HepG2 (cell line): ENCODE data around the gene COASY. TPM values are rescaled to one million over a fixed set of nuclear protein-coding genes. Genes with fewer than 3 reads are reported as not detected.

Experiments used
- ATF3 ChIP-seq: sonication (generic); formaldehyde crosslinking; IDR thresholded peaks from 2 replicates; pipeline ENCODE4 v1.4.0; 2020; ENCODE audit warnings: missing genetic modification reagents
- BRCA1 ChIP-seq: sonication (generic); formaldehyde crosslinking; IDR thresholded peaks from 2 replicates; pipeline ENCODE4 v1.4.0; 2020; ENCODE audit warnings: missing genetic modification reagents
- FLYWCH1 ChIP-seq: sonication (generic); formaldehyde crosslinking; IDR thresholded peaks from 2 replicates; pipeline ENCODE4 v1.8.1; 2023; ENCODE audit warnings: mild to moderate bottlenecking, missing genetic modification reagents
- GPN1 ChIP-seq: sonication (generic); formaldehyde crosslinking; IDR thresholded peaks from 2 replicates; pipeline ENCODE4 v1.5.1; 2020; ENCODE audit warnings: missing genetic modification reagents, borderline replicate concordance
- IRF9 ChIP-seq: sonication (generic); formaldehyde crosslinking; IDR thresholded peaks from 2 replicates; pipeline ENCODE4 v1.8.0; 2022; ENCODE audit warnings: missing genetic modification reagents, mild to moderate bottlenecking, borderline replicate concordance
- MLXIP ChIP-seq: sonication (generic); formaldehyde crosslinking; IDR thresholded peaks from 2 replicates; pipeline ENCODE4 v1.9.0; 2021; ENCODE audit warnings: missing genetic modification reagents, borderline replicate concordance
- NR2F2 ChIP-seq: IDR thresholded peaks from 2 replicates; pipeline ENCODE4 v1.6.1; 2012; ENCODE audit warnings: low read depth, inconsistent platforms, borderline replicate concordance
- POLR2AphosphoS5 ChIP-seq: IDR thresholded peaks from 2 replicates; pipeline ENCODE4 v1.6.1; 2012; ENCODE audit warnings: low read depth, low read length
- ZNF296 ChIP-seq: sonication (generic); formaldehyde crosslinking; conservative IDR thresholded peaks from 2 replicates; pipeline ENCODE4 v1.5.0; 2020; ENCODE audit warnings: mild to moderate bottlenecking, missing genetic modification reagents
- ZNF749 ChIP-seq: sonication (generic); formaldehyde crosslinking; IDR thresholded peaks from 2 replicates; pipeline ENCODE4 v1.8.0; 2022; ENCODE audit warnings: mild to moderate bottlenecking, missing genetic modification reagents, moderate library complexity, borderline replicate concordance
- ZNF879 ChIP-seq: sonication (generic); formaldehyde crosslinking; IDR thresholded peaks from 2 replicates; pipeline ENCODE4 v1.8.1; 2023; ENCODE audit warnings: missing genetic modification reagents
- polyA plus RNA-seq, 8 experiments: library from polyadenylated mRNA; depleted of rRNA in 3 of 8; stranded (reverse) in 7 of 8; unstranded in 1 of 8; fragments of >200 nt; fragmentation: Illumina TruSeq in 4 of 8; extraction: Trizol in 4 of 8; gene quantifications; 2 replicates each; pipeline versions ENCODE4 v1.2.1 to v1.2.3, GENCODE V29; 2011 to 2016; ENCODE audit warnings: low read depth in 4 of 8, missing spikeins in 1 of 8, mixed read lengths in 1 of 8; ENCODE audit not compliant: insufficient read depth in 1 of 8
- total RNA-seq, 5 experiments: library from RNA; depleted of rRNA; stranded (reverse); fragments of >200 nt; fragmentation: Illumina TruSeq; extraction: Trizol; gene quantifications; 2 replicates each; pipeline ENCODE4 v1.2.3, GENCODE V29; 2016; ENCODE audit warnings: low read depth in 1 of 5
- TF ChIP-seq, protein P1 (sequence below): sonication (generic); formaldehyde crosslinking; IDR thresholded peaks from 2 replicates; pipeline ENCODE4 v1.4.0; 2020; ENCODE audit warnings: missing genetic modification reagents, borderline replicate concordance
- TF ChIP-seq, protein P2 (sequence below): sonication (generic); formaldehyde crosslinking; IDR thresholded peaks from 2 replicates; pipeline ENCODE4 v1.8.0; 2022; ENCODE audit warnings: mild to moderate bottlenecking, missing genetic modification reagents, borderline replicate concordance
- TF ChIP-seq, protein P3 (sequence below): sonication (generic); formaldehyde crosslinking; IDR thresholded peaks from 2 replicates; pipeline ENCODE4 v1.4.0; 2020; ENCODE audit warnings: mild to moderate bottlenecking, missing genetic modification reagents, borderline replicate concordance

The COASY gene
- total and polyA plus RNA-seq, 2 of the 13 experiments (the other 11 are each of a cell fraction or from before 2014, with no cell fraction given) = 90.7 to 125 TPM

DNA sequence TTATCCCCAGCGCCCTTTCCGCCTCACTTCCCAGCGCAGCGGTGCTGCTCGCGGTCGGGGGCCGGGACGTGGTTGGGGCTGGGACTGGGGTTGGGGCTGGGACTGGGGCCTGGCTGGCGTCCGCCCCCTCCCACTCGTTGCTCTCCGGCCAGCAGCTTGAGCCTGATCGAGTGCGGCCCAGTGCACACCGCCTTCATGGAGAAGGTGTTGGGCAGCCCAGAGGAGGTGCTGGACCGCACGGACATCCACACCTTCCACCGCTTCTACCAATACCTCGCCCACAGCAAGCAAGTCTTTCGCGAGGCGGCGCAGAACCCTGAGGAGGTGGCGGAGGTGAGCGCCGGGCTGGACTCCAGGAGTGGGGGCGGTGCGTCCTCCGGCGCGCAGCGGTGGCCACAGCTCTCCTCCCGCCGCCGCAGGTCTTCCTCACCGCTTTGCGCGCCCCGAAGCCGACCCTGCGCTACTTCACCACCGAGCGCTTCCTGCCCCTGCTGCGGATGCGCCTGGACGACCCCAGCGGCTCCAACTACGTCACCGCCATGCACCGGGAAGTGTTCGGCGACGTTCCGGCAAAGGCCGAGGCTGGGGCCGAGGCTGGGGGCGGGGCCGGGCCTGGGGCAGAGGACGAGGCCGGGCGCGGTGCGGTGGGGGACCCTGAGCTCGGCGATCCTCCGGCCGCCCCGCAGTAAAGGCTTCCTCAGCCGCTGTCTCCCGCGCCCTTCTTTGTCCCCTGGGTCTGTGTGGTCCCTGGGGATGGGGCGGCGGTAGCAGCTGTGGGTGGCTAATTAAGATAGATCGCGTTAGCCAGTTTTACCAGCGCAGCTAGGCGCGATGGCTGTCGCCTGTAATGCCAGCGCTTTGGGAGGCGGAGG, 7.5 kb upstream of the COASY start (continued):
- TF ChIP-seq MLXIP (no peak), BRCA1 (CRISPR knock-in tag) (0 out of 2 replicates have a peak, but pooled peaks have one; percentile 65), NR2F2 (no peak), IRF9 (peak; percentile 97), FLYWCH1 (0 out of 2 replicates have a peak, but pooled peaks have one; percentile 43), ATF3 (CRISPR knock-in tag) (no peak), ZNF749 (CRISPR knock-in tag) (peak; percentile 83; the same call in 1 of the 2 replicates), POLR2AphosphoS5 (peak; percentile 90), ZNF296 (CRISPR knock-in tag) (0 out of 2 replicates have a peak, but pooled peaks have one; percentile 71), ZNF879 (peak; percentile 89; the same call in 1 of the 2 replicates), GPN1 (CRISPR knock-in tag) (0 out of 2 replicates have a peak, but pooled peaks have one; percentile 60)
- TF ChIP-seq, protein P1, sequence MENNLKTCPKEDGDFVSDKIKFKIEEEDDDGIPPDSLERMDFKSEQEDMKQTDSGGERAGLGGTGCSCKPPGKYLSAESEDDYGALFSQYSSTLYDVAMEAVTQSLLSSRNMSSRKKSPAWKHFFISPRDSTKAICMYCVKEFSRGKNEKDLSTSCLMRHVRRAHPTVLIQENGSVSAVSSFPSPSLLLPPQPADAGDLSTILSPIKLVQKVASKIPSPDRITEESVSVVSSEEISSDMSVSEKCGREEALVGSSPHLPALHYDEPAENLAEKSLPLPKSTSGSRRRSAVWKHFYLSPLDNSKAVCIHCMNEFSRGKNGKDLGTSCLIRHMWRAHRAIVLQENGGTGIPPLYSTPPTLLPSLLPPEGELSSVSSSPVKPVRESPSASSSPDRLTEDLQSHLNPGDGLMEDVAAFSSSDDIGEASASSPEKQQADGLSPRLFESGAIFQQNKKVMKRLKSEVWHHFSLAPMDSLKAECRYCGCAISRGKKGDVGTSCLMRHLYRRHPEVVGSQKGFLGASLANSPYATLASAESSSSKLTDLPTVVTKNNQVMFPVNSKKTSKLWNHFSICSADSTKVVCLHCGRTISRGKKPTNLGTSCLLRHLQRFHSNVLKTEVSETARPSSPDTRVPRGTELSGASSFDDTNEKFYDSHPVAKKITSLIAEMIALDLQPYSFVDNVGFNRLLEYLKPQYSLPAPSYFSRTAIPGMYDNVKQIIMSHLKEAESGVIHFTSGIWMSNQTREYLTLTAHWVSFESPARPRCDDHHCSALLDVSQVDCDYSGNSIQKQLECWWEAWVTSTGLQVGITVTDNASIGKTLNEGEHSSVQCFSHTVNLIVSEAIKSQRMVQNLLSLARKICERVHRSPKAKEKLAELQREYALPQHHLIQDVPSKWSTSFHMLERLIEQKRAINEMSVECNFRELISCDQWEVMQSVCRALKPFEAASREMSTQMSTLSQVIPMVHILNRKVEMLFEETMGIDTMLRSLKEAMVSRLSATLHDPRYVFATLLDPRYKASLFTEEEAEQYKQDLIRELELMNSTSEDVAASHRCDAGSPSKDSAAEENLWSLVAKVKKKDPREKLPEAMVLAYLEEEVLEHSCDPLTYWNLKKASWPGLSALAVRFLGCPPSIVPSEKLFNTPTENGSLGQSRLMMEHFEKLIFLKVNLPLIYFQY (CRISPR knock-in tag) = peak; percentile 58; the same call in 1 of the 2 replicates
- TF ChIP-seq, protein P2, sequence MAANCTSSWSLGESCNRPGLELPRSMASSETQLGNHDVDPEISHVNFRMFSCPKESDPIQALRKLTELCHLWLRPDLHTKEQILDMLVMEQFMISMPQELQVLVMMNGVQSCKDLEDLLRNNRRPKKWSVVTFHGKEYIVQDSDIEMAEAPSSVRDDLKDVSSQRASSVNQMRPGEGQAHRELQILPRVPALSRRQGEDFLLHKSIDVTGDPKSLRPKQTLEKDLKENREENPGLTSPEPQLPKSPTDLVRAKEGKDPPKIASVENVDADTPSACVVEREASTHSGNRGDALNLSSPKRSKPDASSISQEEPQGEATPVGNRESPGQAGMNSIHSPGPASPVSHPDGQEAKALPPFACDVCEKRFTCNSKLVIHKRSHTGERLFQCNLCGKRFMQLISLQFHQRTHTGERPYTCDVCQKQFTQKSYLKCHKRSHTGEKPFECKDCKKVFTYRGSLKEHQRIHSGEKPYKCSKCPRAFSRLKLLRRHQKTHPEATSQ (CRISPR knock-in tag) = no peak; the same call in 1 of the 2 replicates
- TF ChIP-seq, protein P3, sequence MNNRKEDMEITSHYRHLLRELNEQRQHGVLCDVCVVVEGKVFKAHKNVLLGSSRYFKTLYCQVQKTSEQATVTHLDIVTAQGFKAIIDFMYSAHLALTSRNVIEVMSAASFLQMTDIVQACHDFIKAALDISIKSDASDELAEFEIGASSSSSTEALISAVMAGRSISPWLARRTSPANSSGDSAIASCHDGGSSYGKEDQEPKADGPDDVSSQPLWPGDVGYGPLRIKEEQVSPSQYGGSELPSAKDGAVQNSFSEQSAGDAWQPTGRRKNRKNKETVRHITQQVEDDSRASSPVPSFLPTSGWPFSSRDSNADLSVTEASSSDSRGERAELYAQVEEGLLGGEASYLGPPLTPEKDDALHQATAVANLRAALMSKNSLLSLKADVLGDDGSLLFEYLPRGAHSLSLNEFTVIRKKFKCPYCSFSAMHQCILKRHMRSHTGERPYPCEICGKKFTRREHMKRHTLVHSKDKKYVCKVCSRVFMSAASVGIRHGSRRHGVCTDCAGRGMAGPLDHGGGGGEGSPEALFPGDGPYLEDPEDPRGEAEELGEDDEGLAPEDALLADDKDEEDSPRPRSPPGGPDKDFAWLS = no peak; the same call in 1 of the 2 replicates
